ENCODE data around the gene TTBK1.

TTBK1 gene

DNA sequence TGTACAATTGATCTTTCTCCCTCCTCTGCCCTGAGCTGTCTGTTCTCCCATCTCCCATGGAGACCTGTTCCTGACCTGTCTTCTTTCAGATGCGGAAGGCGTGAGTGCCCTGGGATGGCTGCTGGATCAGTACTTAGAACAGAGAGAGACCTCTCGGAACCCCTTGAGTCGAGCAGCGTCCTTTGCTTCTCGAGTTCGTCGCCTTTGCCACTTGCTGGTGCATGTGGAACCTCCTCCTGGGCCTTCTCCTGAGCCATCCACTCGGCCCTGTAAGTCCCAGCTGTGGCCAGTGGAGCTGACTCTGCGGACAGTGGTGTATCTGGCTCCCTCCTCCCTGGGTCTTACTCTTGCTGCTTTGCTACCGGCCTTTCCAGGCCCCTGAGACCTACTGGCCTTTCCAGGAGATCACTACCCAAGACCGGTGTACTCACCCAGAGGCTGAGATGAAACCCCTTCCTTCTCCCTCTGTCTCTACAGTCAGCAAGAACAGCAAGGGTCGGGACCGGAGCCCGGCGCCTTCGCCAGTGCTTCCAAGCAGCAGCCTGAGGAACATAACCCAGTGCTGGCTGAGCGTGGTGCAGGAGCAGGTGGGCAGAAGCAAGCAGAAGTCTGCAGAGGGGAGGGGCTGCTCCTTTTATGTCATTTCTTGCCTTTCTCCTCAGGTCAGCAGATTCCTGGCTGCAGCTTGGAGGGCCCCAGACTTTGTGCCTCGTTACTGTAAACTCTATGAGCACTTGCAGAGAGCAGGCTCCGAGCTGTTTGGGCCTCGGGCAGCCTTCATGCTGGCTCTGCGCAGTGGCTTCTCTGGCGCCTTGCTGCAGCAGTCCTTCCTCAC is 38.8 kb upstream of the TTBK1 start:
- H3K9me3 ChIP-seq (ENCODE audit: insufficient read depth, low read length), result no peaks in the 10 kb centered on the region
- no peaks in the 10 kb centered on the region for H3K79me2 ChIP-seq (ENCODE audit: low read length)
- no peaks in the 10 kb centered on the region for H3K27me3 ChIP-seq (ENCODE audit: low read depth, low read length)
- no peaks in the 10 kb centered on the region for H4K20me1 ChIP-seq (ENCODE audit: insufficient read depth, low read length)
- H3K9ac ChIP-seq (ENCODE audit: low read length), result no peak overlapping the region
- H3K36me3 ChIP-seq (replicated peaks; ENCODE audit: low read depth, low read length), result peaks cover 16% of the 10 kb centered on the region
- TF ChIP-seq, protein P1, sequence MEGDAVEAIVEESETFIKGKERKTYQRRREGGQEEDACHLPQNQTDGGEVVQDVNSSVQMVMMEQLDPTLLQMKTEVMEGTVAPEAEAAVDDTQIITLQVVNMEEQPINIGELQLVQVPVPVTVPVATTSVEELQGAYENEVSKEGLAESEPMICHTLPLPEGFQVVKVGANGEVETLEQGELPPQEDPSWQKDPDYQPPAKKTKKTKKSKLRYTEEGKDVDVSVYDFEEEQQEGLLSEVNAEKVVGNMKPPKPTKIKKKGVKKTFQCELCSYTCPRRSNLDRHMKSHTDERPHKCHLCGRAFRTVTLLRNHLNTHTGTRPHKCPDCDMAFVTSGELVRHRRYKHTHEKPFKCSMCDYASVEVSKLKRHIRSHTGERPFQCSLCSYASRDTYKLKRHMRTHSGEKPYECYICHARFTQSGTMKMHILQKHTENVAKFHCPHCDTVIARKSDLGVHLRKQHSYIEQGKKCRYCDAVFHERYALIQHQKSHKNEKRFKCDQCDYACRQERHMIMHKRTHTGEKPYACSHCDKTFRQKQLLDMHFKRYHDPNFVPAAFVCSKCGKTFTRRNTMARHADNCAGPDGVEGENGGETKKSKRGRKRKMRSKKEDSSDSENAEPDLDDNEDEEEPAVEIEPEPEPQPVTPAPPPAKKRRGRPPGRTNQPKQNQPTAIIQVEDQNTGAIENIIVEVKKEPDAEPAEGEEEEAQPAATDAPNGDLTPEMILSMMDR (IDR thresholded peaks at IDR 0.05; ENCODE audit: low read depth, low read length), result no peak
- no peak for TF ChIP-seq EZH2phosphoT487 (IDR thresholded peaks at IDR 0.05; ENCODE audit: low read depth)
- H2AFZ ChIP-seq (ENCODE audit: low read depth, low read length), result no peak overlapping the region
- H3K4me1 ChIP-seq (ENCODE audit: low read length), result no peaks in the 10 kb centered on the region
- no peak overlapping the region for H3K4me2 ChIP-seq (ENCODE audit: low read length)
- H3K4me3 ChIP-seq (ENCODE audit: low read length), result no peak overlapping the region
- H3K27ac ChIP-seq (ENCODE audit: low read length), result no peak overlapping the region

DNA sequence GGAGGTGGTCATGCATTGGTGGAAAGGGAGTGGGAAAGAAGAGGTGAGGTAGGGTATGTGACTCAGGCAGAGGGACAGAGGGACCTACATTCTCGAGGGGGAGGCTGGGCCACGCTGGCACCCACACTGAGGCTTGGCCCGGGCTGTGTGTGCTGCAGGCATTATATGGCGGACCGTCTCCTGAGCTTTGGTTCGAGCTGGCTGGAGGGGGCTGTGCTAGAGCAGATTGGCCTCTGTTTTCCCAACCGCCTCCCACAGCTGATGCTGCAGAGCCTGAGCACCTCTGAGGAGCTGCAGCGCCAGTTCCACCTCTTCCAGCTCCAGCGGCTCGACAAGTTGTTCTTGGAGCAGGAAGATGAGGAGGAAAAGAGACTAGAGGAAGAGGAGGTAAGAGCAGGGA is 37.4 kb upstream of the TTBK1 start:
- TF ChIP-seq, protein P1 (IDR thresholded peaks at IDR 0.05; ENCODE audit: low read depth, low read length), result no peak
- TF ChIP-seq EZH2phosphoT487 (IDR thresholded peaks at IDR 0.05; ENCODE audit: low read depth), result no peak
- Histone ChIP-seq H3K9ac (ENCODE audit: low read length) (no peak overlapping the region), H3K4me1 (ENCODE audit: low read length) (no peaks in the 10 kb centered on the region), H3K79me2 (ENCODE audit: low read length) (no peaks in the 10 kb centered on the region), H3K27me3 (ENCODE audit: low read depth, low read length) (no peaks in the 10 kb centered on the region), H4K20me1 (ENCODE audit: insufficient read depth, low read length) (no peaks in the 10 kb centered on the region), H3K4me2 (ENCODE audit: low read length) (no peak overlapping the region), H3K9me3 (ENCODE audit: insufficient read depth, low read length) (no peaks in the 10 kb centered on the region), H3K4me3 (ENCODE audit: low read length) (no peak overlapping the region), H3K36me3 (replicated peaks; ENCODE audit: low read depth, low read length) (peaks cover 5% of the 10 kb centered on the region), H2AFZ (ENCODE audit: low read depth, low read length) (no peak overlapping the region), H3K27ac (ENCODE audit: low read length) (no peak overlapping the region)

DNA sequence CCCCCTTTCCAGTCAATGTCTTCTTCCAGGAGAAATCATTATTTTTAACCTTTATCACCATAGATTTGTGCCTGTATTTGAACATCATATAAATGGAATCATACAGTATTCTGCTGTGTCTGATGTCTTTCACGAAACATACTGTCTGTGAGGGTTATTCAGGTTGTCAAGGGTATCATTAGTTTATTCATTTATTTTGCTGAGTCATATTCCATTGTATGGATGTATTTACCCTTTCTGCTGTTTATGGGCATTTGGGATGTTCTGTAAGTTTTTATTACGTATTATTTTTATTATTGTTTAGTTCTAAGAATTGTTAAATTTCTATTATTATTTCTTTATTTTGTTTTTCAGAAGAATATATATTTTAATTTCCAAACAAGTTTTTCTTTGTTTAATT is 36.0 kb upstream of the TTBK1 start:
- no peak overlapping the region for H3K9ac ChIP-seq (ENCODE audit: low read length)
- no peak overlapping the region for H2AFZ ChIP-seq (ENCODE audit: low read depth, low read length)
- TF ChIP-seq, protein P1 (IDR thresholded peaks at IDR 0.05; ENCODE audit: low read depth, low read length), result no peak
- TF ChIP-seq EZH2phosphoT487 (IDR thresholded peaks at IDR 0.05; ENCODE audit: low read depth), result no peak
- H3K27me3 ChIP-seq (ENCODE audit: low read depth, low read length), result no peaks in the 10 kb centered on the region
- H3K9me3 ChIP-seq (ENCODE audit: insufficient read depth, low read length), result no peaks in the 10 kb centered on the region
- H3K36me3 ChIP-seq (replicated peaks; ENCODE audit: low read depth, low read length), result peaks cover 2% of the 10 kb centered on the region
- no peak overlapping the region for H3K4me2 ChIP-seq (ENCODE audit: low read length)
- no peak overlapping the region for H3K27ac ChIP-seq (ENCODE audit: low read length)
- no peaks in the 10 kb centered on the region for H4K20me1 ChIP-seq (ENCODE audit: insufficient read depth, low read length)
- H3K4me1 ChIP-seq (ENCODE audit: low read length), result no peaks in the 10 kb centered on the region
- H3K79me2 ChIP-seq (ENCODE audit: low read length), result no peaks in the 10 kb centered on the region
- no peak overlapping the region for H3K4me3 ChIP-seq (ENCODE audit: low read length)

DNA sequence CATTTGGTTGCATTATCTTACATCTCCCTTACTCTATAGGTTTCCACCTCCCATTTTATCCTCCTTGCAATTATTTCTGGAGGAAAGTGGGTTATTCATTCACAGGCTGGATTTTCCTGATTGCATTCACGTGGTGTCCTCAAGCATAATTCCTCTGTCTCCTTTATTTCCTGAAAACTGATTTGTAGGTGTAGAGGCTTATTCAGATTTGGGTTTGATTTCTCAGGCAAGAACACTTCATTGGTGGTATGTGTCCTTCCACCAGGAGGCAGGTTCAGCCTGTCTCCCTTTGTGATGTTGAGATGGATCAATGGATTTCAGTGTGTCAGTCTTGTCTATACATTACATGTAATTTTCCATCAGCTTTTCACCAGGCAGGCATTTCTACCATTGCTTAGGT is 31.3 kb upstream of the TTBK1 start:
- Histone ChIP-seq H3K9me3 (ENCODE audit: insufficient read depth, low read length) (no peaks in the 10 kb centered on the region), H2AFZ (ENCODE audit: low read depth, low read length) (no peak overlapping the region), H3K9ac (ENCODE audit: low read length) (no peak overlapping the region), H3K4me1 (ENCODE audit: low read length) (no peaks in the 10 kb centered on the region), H3K27me3 (ENCODE audit: low read depth, low read length) (no peaks in the 10 kb centered on the region), H3K36me3 (replicated peaks; ENCODE audit: low read depth, low read length) (peaks cover 9% of the 10 kb centered on the region), H3K4me2 (ENCODE audit: low read length) (no peak overlapping the region), H3K27ac (ENCODE audit: low read length) (no peak overlapping the region), H3K79me2 (ENCODE audit: low read length) (no peaks in the 10 kb centered on the region), H4K20me1 (ENCODE audit: insufficient read depth, low read length) (no peaks in the 10 kb centered on the region), H3K4me3 (ENCODE audit: low read length) (no peak overlapping the region)
- TF ChIP-seq, protein P1 (IDR thresholded peaks at IDR 0.05; ENCODE audit: low read depth, low read length), result peak; percentile 33
- TF ChIP-seq EZH2phosphoT487 (IDR thresholded peaks at IDR 0.05; ENCODE audit: low read depth), result no peak

Measured in OCI-LY3 (cell line).